GM12875 (cell line): ENCODE data around the gene CCDC86.

Source experiments
- H3K4me3 ChIP-seq: one replicate; pipeline ENCODE4 v1.5.1; 2011; ENCODE audit warnings: low read depth, low read length, control low read depth
- CTCF ChIP-seq: IDR thresholded peaks from 2 replicates; pipeline ENCODE4 v1.5.1; 2011; ENCODE audit warnings: low read depth, mild to moderate bottlenecking, control low read depth, inconsistent platforms, low read length, moderate library complexity, borderline replicate concordance; ENCODE audit not compliant: insufficient read depth

CCDC86 gene

GRCh38 chr11:60876168-60876485 is 34.2 kb downstream of the CCDC86 start:
- no peak overlapping the region for H3K4me3 ChIP-seq
- no peak for TF ChIP-seq CTCF

GRCh38 chr11:60878245-60879101 is 36.6 kb downstream of the CCDC86 start:
- no peak for TF ChIP-seq CTCF
- no peak overlapping the region for H3K4me3 ChIP-seq

DNA sequence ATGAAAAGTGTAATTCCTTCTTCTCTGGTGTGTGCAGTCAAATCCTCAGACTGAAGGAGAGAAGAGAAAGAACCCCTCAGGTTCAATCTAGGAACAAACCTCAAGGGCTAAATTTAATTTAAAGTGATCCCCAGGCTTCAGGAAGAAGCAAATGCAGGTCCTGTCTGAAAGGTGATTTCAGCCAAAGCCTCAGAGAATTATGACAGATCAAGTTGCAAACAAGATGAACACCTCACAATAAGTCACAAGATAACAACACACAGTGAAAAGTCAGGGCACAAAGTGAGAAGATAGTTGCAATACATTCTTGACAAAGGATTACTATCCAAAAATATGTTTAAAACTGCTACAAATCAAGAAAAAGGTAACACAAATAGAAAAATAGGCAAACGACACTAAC is 37.2 kb downstream of the CCDC86 start:
- no peak overlapping the region for H3K4me3 ChIP-seq
- TF ChIP-seq CTCF, result no peak

- TF ChIP-seq CTCF, result no peak
- H3K4me3 ChIP-seq, result no peak overlapping the region
Observed at GRCh38 chr11:60879971-60880588, 38.2 kb downstream of the CCDC86 start.

- H3K4me3 ChIP-seq, result no peak overlapping the region
- no peak for TF ChIP-seq CTCF
Observed at GRCh38 chr11:60880643-60881282, 38.9 kb downstream of the CCDC86 start.

GRCh38 chr11:60887556-60887955 is 45.6 kb downstream of the CCDC86 start:
- no peak overlapping the region for H3K4me3 ChIP-seq
- peak; percentile 53 for TF ChIP-seq CTCF

DNA sequence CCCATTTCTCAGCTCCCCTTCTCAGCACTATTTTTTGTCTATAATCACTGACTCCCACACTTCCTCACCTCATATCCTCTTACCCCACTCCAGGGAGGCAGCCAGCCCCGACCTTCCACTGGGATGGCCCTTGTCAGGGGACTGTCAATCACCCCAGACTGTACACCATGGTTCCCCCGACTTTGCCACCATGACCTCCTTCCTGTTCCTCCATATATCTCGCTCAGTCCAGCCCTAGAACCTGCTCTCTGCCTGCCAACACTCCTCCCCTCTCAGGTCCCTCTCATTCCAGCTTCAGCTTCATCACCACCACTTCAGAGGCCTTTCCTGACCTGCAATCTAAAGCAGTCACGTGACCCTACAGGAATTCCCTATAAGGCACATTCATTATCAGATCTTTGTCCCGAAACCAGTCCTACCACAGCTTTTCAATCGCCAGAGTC is 48.0 kb downstream of the CCDC86 start:
- no peak for TF ChIP-seq CTCF

More for the DNA sequence above, 48.0 kb downstream of the CCDC86 start:
- no peak overlapping the region for H3K4me3 ChIP-seq
